Lung (tissue), 12 donors: Measurements from ENCODE around the gene TKFC. TPM values are rescaled to one million over a fixed set of nuclear protein-coding genes. Genes with fewer than 3 reads are reported as not detected.

ENCODE experiments used
- ATAC-seq: fragments of 200-7000 bp; cut with Tn5 transposase; one replicate; pipeline ENCODE4 v1.9.1; 2020; ENCODE audit warnings: moderate number of reproducible peaks; ENCODE audit not compliant: insufficient read depth, low FRiP score
- DNase-seq, 3 donors: peaks; one replicate each; pipeline ENCODE4 v3.0.0-alpha.2; 2013 to 2017
- H3K27ac ChIP-seq, 2 donors: one replicate each; pipeline ENCODE4 v1.5.1; 2013; ENCODE audit warnings: mild to moderate bottlenecking in 2 of 2, moderate library complexity in 2 of 2, control low read depth in 1 of 2, inconsistent platforms in 1 of 2, low read depth in 1 of 2, low read length in 1 of 2
- H3K27me3 ChIP-seq, 3 donors: one replicate each; pipeline ENCODE4 v1.5.1; 2013; ENCODE audit warnings: low read length in 2 of 3; ENCODE audit not compliant: control insufficient read depth in 3 of 3, insufficient read depth in 3 of 3
- H3K36me3 ChIP-seq, 4 donors: one replicate each; pipeline ENCODE4 v1.5.1; 2013; ENCODE audit warnings: low read length in 4 of 4, mild to moderate bottlenecking in 1 of 4, moderate library complexity in 1 of 4; ENCODE audit not compliant: control insufficient read depth in 4 of 4, insufficient read depth in 4 of 4
- H3K4me1 ChIP-seq, 5 donors: one replicate each; pipeline ENCODE4 v1.5.1; 2013; ENCODE audit warnings: low read length in 5 of 5, mild to moderate bottlenecking in 2 of 5, moderate library complexity in 1 of 5; ENCODE audit not compliant: control insufficient read depth in 5 of 5, insufficient read depth in 5 of 5
- H3K4me3 ChIP-seq: one replicate; pipeline ENCODE4 v1.5.1; 2013; ENCODE audit warnings: mild to moderate bottlenecking, control low read depth, moderate library complexity
- H3K9ac ChIP-seq, 2 donors: one replicate each; pipeline ENCODE4 v1.5.1; 2013; ENCODE audit warnings: low read length in 2 of 2, control low read depth in 1 of 2; ENCODE audit not compliant: insufficient read depth in 1 of 2
- H3K9me3 ChIP-seq, 4 donors: one replicate each; pipeline ENCODE4 v1.5.1; 2013; ENCODE audit warnings: low read length in 3 of 4, mild to moderate bottlenecking in 1 of 4, moderate library complexity in 1 of 4; ENCODE audit not compliant: control insufficient read depth in 4 of 4, insufficient read depth in 3 of 4
- WGBS, 2 donors: extraction: QIAGEN DNeasy Blood & Tissue Kit; methylation state at CpG; one replicate each; pipeline ENCODE4 v1.1.7; 2013; 5-methylcytosine and 5-hydroxymethylcytosine counted together
- polyA plus RNA-seq, 2 donors: library from polyadenylated mRNA; stranded (reverse); fragments of 200-250 nt; gene quantifications; one replicate each; pipeline ENCODE4 v1.2.1, GENCODE V29; 2013
- total RNA-seq, 2 donors: library from RNA; depleted of rRNA in 1 of 2; stranded (reverse); fragments of >200 nt in 1 of 2; gene quantifications; one replicate each; pipeline ENCODE4 v1.2.1, GENCODE V29; 2014 to 2021
- TF ChIP-seq, protein P1 (sequence below): IDR thresholded peaks from 2 replicates; pipeline ENCODE4 v1.5.1; 2012; ENCODE audit warnings: mild to moderate bottlenecking; ENCODE audit errors: control extremely low read depth, extremely low read depth
- donor health status: control.
- donor health status: control.
- donor health status: Bipolar disorder and iron deficiency.
- donor health status: healthy.
- donor health status: DM: yes; HTN: yes; CAD: no.

The TKFC gene
- total and polyA plus RNA-seq, 4 donors, result 35.0 to 69.2 (median 39.8) TPM

GRCh38 chr11:61297746-61298145 is 35.3 kb upstream of the TKFC start:
- H3K36me3 ChIP-seq, result peaks cover 18 to 37% (median 25%) of the 10 kb centered on the region in 4 donors
- 54 to 56% methylated on average over 5 of the region's 5 CpGs for WGBS, 2 donors
- H3K27ac ChIP-seq, result no peak overlapping the region

GRCh38 chr11:61298663-61299244 is 34.3 kb upstream of the TKFC start:
- Histone ChIP-seq H3K27me3 (no peaks in the 10 kb centered on the region), H3K9me3 (peaks cover 0 to 4% (median 0%) of the 10 kb centered on the region in 4 donors), H3K4me3 (no peak overlapping the region), H3K9ac (no peak overlapping the region), H3K36me3 (peaks cover 27 to 46% (median 31%) of the 10 kb centered on the region in 4 donors), H3K4me1 (peaks cover 0 to 16% (median 6%) of the 10 kb centered on the region in 5 donors), H3K27ac (no peak overlapping the region)
- DNase-seq, result no peak
- ATAC-seq, result no peak
- 91 to 94% methylated on average over 4 of the region's 4 CpGs for WGBS, 2 donors
- TF ChIP-seq, protein P1, sequence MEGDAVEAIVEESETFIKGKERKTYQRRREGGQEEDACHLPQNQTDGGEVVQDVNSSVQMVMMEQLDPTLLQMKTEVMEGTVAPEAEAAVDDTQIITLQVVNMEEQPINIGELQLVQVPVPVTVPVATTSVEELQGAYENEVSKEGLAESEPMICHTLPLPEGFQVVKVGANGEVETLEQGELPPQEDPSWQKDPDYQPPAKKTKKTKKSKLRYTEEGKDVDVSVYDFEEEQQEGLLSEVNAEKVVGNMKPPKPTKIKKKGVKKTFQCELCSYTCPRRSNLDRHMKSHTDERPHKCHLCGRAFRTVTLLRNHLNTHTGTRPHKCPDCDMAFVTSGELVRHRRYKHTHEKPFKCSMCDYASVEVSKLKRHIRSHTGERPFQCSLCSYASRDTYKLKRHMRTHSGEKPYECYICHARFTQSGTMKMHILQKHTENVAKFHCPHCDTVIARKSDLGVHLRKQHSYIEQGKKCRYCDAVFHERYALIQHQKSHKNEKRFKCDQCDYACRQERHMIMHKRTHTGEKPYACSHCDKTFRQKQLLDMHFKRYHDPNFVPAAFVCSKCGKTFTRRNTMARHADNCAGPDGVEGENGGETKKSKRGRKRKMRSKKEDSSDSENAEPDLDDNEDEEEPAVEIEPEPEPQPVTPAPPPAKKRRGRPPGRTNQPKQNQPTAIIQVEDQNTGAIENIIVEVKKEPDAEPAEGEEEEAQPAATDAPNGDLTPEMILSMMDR, result no peak

More at GRCh38 chr11:61297746-61298145, 35.3 kb upstream of the TKFC start:
- peaks cover 0 to 17% (median 6%) of the 10 kb centered on the region in 5 donors for H3K4me1 ChIP-seq
- TF ChIP-seq, protein P1, result no peak
- H3K9me3 ChIP-seq, result peaks cover 0 to 8% (median 0%) of the 10 kb centered on the region in 4 donors
- H3K27me3 ChIP-seq, result no peaks in the 10 kb centered on the region
- no peak overlapping the region for H3K9ac ChIP-seq
- DNase-seq (peak in 1 of 3 donors; percentile 6), ATAC-seq (peak; percentile 16)
- H3K4me3 ChIP-seq, result no peak overlapping the region

- Histone ChIP-seq H3K9ac (no peak overlapping the region), H3K4me1 (peaks cover 0 to 3% (median 0%) of the 10 kb centered on the region in 5 donors), H3K36me3 (peaks cover 48 to 68% (median 56%) of the 10 kb centered on the region in 4 donors), H3K27ac (no peak overlapping the region), H3K9me3 (no peaks in the 10 kb centered on the region), H3K27me3 (no peaks in the 10 kb centered on the region), H3K4me3 (no peak overlapping the region)
- ATAC-seq, result no peak
- no peak for DNase-seq
- 95 to 96% methylated on average over 13 of the region's 13 CpGs for WGBS, 2 donors
- TF ChIP-seq, protein P1, result no peak
Observed at GRCh38 chr11:61302550-61302949, 30.5 kb upstream of the TKFC start.
